8988T (cell line): ENCODE measurements around the gene HLCS.
A peak's percentile ranks its signal among the peaks of the same experiment; 100 is the strongest.
"Not testable (repeated sequence)": the region's sequence is repeated elsewhere in the genome, so short reads cannot be mapped to it uniquely, and the experiment has no call there.

Experiments used
- DNase-seq: peaks from one replicate; pipeline ENCODE4 v3.0.0; 2011

Gene HLCS

GRCh38 chr21:36952331-36952730, 14.1 kb downstream of the HLCS start:
- DNase-seq = not testable (repeated sequence)

- DNase-seq = no peak
These were observed 17.0 kb downstream of the HLCS start for GRCh38 chr21:36949171-36950141.

- DNase-seq = no peak
These were observed 17.8 kb downstream of the HLCS start for GRCh38 chr21:36948686-36949085.

GRCh38 chr21:36946949-36947356, 19.5 kb downstream of the HLCS start:
- no peak for DNase-seq

- DNase-seq = no peak
These were observed 20.9 kb downstream of the HLCS start for GRCh38 chr21:36945496-36946138.

GRCh38 chr21:36936361-36937135, 29.9 kb downstream of the HLCS start:
- DNase-seq = no peak

- no peak for DNase-seq
These were observed 31.5 kb downstream of the HLCS start for GRCh38 chr21:36934864-36935420.

- no peak for DNase-seq
These were observed 34.2 kb downstream of the HLCS start for GRCh38 chr21:36932161-36932816.

GRCh38 chr21:36929622-36930021, 36.8 kb downstream of the HLCS start:
- no peak for DNase-seq

- DNase-seq = no peak
These were observed 37.5 kb downstream of the HLCS start for GRCh38 chr21:36928960-36929359.

- DNase-seq = peak; percentile 31
These were observed 38.8 kb downstream of the HLCS start for GRCh38 chr21:36927719-36928117.

GRCh38 chr21:36926989-36927718, 39.3 kb downstream of the HLCS start:
- no peak for DNase-seq

- no peak for DNase-seq
These were observed 43.2 kb downstream of the HLCS start for GRCh38 chr21:36923270-36923669.

GRCh38 chr21:36922861-36923260, 43.6 kb downstream of the HLCS start:
- no peak for DNase-seq

- DNase-seq = no peak
These were observed 48.2 kb downstream of the HLCS start for GRCh38 chr21:36918291-36918690.

- DNase-seq = peak; percentile 18
These were observed 48.9 kb downstream of the HLCS start for GRCh38 chr21:36917471-36918158.

GRCh38 chr21:36916718-36917117, 49.8 kb downstream of the HLCS start:
- DNase-seq = no peak

- DNase-seq = no peak
These were observed 50.7 kb downstream of the HLCS start for GRCh38 chr21:36915696-36916245.

GRCh38 chr21:36915014-36915695, 51.3 kb downstream of the HLCS start:
- DNase-seq = no peak
